Transverse colon (tissue), 4 donors: Measurements from ENCODE around the gene ASXL1.

Source experiments
- EP300 ChIP-seq: sonication (generic); formaldehyde crosslinking; IDR thresholded peaks from one replicate; pipeline ENCODE4 v1.6.1; 2017; ENCODE audit warnings: antibody characterized with exemption, low read depth
- POLR2A ChIP-seq: fragments of 450-650 bp; IDR thresholded peaks from one replicate; pipeline ENCODE4 v1.6.1; 2016; ENCODE audit warnings: antibody characterized with exemption, mild to moderate bottlenecking, moderate library complexity
- POLR2AphosphoS5 ChIP-seq, 3 donors: sonication (generic); formaldehyde crosslinking; IDR thresholded peaks; one replicate each; pipeline ENCODE4 v1.6.1; 2016; ENCODE audit warnings: antibody characterized with exemption in 3 of 3
- TF ChIP-seq, protein P1 (sequence below), 5 experiments: fragments of 200-600 bp in 3 of 5; fragments of 450-650 bp in 2 of 5; sonication (generic) in 3 of 5; IDR thresholded peaks; 1 replicate in 2 of 5; 2 replicates in 3 of 5; pipeline ENCODE4 v1.5.1; 2016 to 2017; ENCODE audit warnings: antibody characterized with exemption in 5 of 5, inconsistent platforms in 3 of 5, mild to moderate bottlenecking in 2 of 5, moderate library complexity in 1 of 5

DNA sequence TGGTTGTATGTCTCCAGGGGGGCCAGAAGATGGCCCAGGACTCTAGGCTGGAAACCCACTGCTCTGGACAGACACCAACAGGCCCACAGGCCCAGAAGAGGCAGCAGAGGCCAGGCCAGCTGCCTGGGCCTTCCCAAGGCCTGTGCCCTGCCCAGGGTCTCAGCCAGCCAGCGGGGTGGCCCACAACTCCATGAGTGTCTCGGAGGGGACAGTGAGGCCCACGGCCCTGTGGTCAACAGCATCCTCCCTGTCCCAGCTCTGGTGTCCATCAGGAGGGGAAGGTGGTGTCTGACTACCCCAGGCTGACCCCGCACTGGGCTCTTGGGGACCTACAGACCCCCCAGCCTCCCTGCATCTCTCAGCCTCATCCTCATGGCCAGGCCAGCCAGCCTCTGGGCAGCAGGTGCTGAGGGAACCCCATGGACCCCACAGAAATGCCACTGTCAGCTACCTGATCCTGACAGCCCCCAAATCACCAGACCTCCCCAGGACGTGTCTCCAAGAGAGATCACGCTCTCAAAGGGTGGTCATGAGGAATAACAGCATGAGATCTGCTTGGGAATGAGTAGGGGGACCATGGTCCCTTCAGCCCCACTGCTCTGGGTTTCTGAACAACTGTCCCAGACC is 114.6 kb downstream of the ASXL1 start:
- TF ChIP-seq POLR2AphosphoS5 (IDR thresholded peaks at IDR 0.05) = no peak
- TF ChIP-seq POLR2A = no peak
- TF ChIP-seq, protein P1, sequence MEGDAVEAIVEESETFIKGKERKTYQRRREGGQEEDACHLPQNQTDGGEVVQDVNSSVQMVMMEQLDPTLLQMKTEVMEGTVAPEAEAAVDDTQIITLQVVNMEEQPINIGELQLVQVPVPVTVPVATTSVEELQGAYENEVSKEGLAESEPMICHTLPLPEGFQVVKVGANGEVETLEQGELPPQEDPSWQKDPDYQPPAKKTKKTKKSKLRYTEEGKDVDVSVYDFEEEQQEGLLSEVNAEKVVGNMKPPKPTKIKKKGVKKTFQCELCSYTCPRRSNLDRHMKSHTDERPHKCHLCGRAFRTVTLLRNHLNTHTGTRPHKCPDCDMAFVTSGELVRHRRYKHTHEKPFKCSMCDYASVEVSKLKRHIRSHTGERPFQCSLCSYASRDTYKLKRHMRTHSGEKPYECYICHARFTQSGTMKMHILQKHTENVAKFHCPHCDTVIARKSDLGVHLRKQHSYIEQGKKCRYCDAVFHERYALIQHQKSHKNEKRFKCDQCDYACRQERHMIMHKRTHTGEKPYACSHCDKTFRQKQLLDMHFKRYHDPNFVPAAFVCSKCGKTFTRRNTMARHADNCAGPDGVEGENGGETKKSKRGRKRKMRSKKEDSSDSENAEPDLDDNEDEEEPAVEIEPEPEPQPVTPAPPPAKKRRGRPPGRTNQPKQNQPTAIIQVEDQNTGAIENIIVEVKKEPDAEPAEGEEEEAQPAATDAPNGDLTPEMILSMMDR (IDR thresholded peaks at IDR 0.05) = no peak
- no peak for TF ChIP-seq EP300
